Activated CD8-positive, alpha-beta memory T cell treated with anti-CD3 and anti-CD28 coated beads, Interleukin-2, amount 50 U/mL, for 24 hours (primary cell): ENCODE data around the gene NLRC5.
"Not testable (repeated sequence)": the region's sequence is repeated elsewhere in the genome, so short reads cannot be mapped to it uniquely, and the experiment has no call there.

ENCODE experiments used
- DNase-seq: peaks from one replicate; pipeline ENCODE4 v3.0.0-alpha.2; 2020; ENCODE audit errors: extremely low read depth

The NLRC5 gene

GRCh38 chr16:57099965-57100364 lies 110.6 kb downstream of the NLRC5 start:
- DNase-seq, result not testable (repeated sequence)

- no peak for DNase-seq
Observed at GRCh38 chr16:57100445-57100844, 111.1 kb downstream of the NLRC5 start.

- DNase-seq, result no peak
Observed at GRCh38 chr16:57102888-57103851, 113.8 kb downstream of the NLRC5 start.

- no peak for DNase-seq
Observed at GRCh38 chr16:57104706-57105105, 115.3 kb downstream of the NLRC5 start.

- no peak for DNase-seq
Observed at GRCh38 chr16:57105184-57105583, 115.8 kb downstream of the NLRC5 start.

- DNase-seq, result no peak
Observed at GRCh38 chr16:57106767-57107166, 117.4 kb downstream of the NLRC5 start.

- no peak for DNase-seq
Observed at GRCh38 chr16:57107321-57107922, 118.1 kb downstream of the NLRC5 start.

GRCh38 chr16:57108432-57108831 lies 119.1 kb downstream of the NLRC5 start:
- DNase-seq, result no peak

- not testable (repeated sequence) for DNase-seq
Observed at GRCh38 chr16:57109259-57110105, 120.1 kb downstream of the NLRC5 start.

GRCh38 chr16:57110937-57111336 lies 121.6 kb downstream of the NLRC5 start:
- DNase-seq, result no peak

GRCh38 chr16:57111420-57111819 lies 122.1 kb downstream of the NLRC5 start:
- no peak for DNase-seq

GRCh38 chr16:57112403-57113041 lies 123.2 kb downstream of the NLRC5 start:
- DNase-seq, result no peak

GRCh38 chr16:57113042-57113453 lies 123.7 kb downstream of the NLRC5 start:
- DNase-seq, result no peak

- no peak for DNase-seq
Observed at GRCh38 chr16:57113664-57114063, 124.3 kb downstream of the NLRC5 start.

- DNase-seq, result no peak
Observed at GRCh38 chr16:57115168-57115513, 125.8 kb downstream of the NLRC5 start.

- DNase-seq, result no peak
Observed at GRCh38 chr16:57115514-57116182, 126.3 kb downstream of the NLRC5 start.

- no peak for DNase-seq
Observed at GRCh38 chr16:57118461-57119084, 129.2 kb downstream of the NLRC5 start.

- no peak for DNase-seq
Observed at GRCh38 chr16:57123216-57123973, 134.0 kb downstream of the NLRC5 start.

- no peak for DNase-seq
Observed at GRCh38 chr16:57123974-57124674, 134.8 kb downstream of the NLRC5 start.
